T47D (cell line): ENCODE data around the gene ISLR.

ENCODE experiments used
- DNase-seq, 2 experiments: peaks; one replicate each; pipeline versions ENCODE4 v3.0.0 to v3.0.0-alpha.2; 2011 to 2012; ENCODE audit warnings: low read depth in 1 of 2, low spot score in 1 of 2
- JUND ChIP-seq: IDR thresholded peaks from 2 replicates; pipeline ENCODE4 v1.6.1; 2012; ENCODE audit warnings: low read depth
- in situ Hi-C: cut with HindIII; loops from 2 replicates; pipeline ENCODE4 v1.10.0; 2016; ENCODE audit warnings: low sequenced_read_pairs, low pct_unique_long_range_greater_than_20kb

Gene ISLR

DNA sequence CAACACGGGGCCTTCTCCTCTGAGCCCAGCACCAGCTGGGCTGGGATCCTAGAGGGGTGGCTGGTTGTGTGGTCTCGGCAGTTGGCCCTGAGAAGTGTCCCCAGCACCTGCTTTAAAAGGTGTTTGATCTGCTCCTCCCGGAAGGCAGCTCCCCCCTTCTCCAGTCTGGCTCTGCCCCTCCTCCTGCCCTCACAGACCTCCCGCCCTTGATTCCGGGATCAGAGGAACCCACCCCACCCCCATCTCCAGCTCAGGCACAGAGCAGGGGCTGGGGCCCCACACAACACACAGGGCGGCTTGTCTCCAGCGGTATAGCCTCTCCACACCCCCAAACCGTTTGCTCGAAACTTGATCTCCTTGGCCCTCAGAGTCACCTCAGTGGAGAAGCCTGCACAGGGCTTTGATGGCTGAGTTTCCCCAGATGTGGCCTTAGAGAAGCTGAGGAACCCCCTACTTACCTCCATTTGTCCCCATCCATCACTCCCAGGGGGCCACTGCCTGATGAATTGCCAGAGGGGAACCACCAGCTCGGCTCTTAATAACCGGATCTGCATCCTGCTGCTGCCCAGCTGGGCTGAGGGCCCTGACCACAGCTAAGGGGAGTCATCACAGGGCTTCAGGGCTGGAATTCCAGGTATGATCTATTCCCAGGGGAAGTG lies 35.5 kb downstream of the ISLR start:
- in situ Hi-C loops = no loop called here
- DNase-seq = no peak

DNA sequence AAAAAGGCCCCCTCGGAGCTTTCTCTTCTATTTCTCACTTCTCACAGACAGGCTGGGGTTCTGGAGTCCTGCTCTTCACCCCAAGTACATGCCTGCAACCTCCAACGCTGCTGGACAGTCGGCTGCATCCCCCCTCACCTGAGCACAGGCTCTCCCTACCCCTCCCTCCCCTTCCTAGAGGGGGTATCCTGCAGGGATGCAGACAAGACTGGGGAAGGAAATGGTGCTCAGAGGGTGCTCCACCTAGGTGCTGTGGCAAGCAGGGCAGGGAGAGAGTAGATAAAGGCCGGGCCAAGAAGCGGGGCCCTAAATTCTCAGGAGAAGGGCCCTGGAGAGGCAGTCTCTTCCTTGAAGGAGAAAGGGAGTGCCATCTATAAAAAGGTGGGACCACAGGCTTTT lies 36.0 kb downstream of the ISLR start:
- no peak for TF ChIP-seq JUND
- no peak for DNase-seq
- in situ Hi-C loops = no loop called here

More for the DNA sequence above, 35.5 kb downstream of the ISLR start:
- no peak for TF ChIP-seq JUND

DNA sequence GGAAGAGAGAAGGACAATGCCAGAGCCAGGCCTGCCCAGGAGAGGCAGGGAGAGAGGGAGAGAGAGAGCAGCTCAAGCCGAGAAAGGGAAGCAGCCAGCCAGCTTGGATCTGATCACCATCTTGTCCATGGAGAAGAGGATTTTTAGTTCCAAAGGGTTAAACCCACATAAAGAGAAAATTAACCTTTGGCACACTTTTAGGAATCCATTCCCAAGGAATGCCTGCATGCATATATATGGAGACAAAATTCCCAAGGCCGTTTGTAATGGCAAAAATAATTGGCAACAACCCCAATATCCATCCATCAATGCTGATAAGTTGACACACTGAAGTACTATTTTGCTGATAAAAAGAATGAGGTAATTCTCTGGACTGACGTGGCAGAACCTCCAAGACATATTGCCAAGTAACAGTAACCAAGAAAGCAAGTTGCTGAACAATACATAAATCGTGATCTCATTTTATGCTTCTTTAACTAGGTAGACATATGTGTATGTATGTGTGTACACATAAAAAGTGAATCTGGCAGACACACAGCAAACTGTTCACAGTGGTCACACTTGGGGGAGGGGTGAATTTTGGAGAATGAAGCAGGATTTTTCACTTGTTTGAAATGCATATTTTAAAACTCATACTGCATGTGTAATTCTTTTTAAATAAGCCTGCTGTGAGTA lies 36.6 kb downstream of the ISLR start:
- DNase-seq = no peak
- in situ Hi-C loops = no loop called here
- TF ChIP-seq JUND = no peak

DNA sequence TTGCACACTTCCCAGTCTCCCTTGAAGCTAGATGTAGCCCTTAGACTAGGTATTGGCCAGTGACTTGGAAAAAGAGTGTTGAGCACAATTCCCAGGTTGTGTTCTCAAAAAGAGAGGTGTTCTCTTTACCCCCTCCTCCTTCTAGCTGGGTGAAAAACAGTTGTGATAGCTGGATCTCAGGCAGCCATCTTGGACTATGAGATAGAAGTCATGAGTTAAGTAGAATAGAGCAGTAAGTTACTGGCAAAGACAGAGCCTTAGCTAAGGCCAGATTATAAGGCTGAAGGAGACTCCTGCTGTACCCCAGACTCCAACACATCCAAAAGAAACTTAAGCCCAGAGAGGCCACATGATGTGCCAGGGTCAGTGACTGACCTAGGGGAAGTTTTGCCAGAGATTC lies 37.2 kb downstream of the ISLR start:
- DNase-seq = no peak
- in situ Hi-C loops = no loop called here
- no peak for TF ChIP-seq JUND

DNA sequence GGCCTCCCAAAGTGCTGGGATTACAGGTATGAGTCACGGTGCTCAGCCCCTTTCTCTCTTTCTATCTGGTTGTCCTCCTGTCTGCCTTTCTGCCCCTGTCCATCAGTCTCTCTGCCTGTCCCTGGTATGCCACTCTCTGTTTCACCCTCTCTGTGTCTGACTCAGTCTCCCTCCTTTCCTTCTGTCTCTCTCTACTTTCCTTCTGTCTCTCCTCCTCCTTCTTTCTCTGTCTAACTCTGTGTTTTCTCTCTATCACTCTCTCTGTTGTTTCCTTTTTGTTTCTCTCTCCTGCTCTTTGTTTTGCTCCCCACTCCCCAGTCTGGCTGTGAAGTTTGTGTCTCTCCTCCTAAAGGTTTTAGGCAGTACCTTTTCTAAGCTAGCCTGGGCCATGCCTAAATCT lies 38.1 kb downstream of the ISLR start:
- no peak for DNase-seq
- in situ Hi-C loops = no loop called here
- no peak for TF ChIP-seq JUND

DNA sequence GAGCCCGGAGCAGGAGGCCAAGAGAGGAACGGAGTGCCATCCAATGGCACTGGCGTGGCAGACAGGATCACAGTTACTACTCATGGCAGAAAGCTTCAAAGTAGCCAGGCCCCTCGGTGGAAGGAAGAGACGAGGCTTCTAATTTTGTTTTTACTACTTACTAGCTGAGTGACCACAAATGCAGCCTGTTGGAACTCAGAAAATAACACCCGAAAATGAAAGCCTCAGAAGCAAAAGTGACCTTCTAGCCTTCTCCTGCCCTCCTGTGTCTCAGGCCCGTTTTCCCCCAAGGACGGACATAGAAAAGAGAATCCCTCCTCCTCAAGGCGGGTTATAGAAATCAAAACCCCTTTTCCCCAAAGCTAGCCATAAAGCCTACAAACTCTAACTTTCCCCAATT lies 39.0 kb downstream of the ISLR start:
- no peak for DNase-seq
- TF ChIP-seq JUND = no peak
- in situ Hi-C loops = no loop called here

DNA sequence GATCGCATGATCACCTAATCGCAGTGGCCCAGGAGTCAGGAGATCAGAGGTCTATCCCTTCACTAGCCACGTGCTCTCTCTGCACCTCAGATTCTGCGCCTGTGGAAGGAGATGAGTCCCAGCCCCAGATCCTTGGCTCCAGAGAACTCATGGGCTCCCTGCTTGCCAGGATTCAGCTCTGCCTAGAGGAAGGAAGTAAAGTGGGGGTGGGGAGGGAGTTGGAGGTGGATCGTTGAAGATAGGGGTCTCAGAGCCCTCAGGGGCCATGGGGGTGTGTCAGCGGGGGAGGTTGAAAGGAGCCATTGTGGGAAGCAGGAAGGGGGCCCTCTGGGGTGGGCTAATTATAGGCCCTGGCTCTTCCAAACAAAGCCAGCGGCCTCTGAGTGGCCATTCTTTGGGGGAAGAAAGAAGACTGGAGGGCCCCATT lies 40.4 kb downstream of the ISLR start:
- in situ Hi-C loops = no loop called here
- DNase-seq = no peak
- TF ChIP-seq JUND = no peak

DNA sequence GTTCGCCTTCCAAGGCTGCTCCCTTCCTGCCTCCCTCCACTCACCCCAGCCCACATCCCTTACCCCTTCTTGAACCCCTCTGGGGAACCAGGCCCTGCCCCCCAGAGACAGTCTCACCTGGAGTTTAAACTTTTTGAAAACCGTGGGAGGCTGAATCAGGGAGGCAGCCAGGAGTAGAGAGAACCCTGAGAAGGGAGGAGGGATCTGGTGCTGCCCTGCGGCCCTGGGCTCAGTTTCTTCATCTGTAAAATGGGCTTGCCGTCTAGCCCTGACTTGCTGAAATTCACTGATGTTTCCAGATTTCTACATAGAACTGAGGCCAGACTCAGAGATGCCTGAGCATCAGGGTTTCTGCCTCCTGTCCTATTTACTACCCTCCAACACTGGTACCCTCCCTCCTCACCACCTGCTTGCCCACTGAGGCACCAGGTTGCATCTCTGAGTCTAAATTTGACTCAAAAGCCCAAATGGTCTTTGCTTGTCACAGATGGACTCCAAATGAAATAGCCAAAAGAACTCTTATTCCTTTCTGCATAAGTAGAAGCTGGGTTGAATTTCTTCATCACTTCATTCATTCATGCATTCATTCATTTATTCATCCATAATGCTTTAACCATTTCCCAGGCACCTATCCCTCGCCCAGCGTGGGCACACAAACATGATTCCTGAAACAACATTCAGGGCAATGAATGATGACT lies 41.0 kb downstream of the ISLR start:
- no peak for DNase-seq
- in situ Hi-C loops = no loop called here
- no peak for TF ChIP-seq JUND

DNA sequence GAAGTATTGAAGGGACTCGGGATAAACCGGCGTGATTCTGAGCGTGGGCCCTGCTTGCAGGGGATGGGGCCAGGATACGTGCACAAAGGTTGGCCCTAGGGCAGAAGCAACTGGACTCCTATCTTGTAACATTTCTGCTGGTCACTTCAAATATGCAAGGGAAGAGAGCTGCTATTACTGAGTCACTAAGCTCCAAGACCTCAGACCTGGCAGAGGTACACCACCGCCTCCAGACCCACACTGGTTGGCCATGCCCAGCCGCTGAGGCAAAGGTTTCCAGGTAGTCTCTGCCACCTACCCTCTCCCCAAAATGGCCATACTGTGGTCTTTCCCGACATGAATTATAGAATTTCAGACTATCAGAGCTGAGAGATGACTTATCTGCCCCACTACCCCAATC lies 42.4 kb downstream of the ISLR start:
- in situ Hi-C loops = no loop called here
- TF ChIP-seq JUND = no peak
- no peak for DNase-seq

DNA sequence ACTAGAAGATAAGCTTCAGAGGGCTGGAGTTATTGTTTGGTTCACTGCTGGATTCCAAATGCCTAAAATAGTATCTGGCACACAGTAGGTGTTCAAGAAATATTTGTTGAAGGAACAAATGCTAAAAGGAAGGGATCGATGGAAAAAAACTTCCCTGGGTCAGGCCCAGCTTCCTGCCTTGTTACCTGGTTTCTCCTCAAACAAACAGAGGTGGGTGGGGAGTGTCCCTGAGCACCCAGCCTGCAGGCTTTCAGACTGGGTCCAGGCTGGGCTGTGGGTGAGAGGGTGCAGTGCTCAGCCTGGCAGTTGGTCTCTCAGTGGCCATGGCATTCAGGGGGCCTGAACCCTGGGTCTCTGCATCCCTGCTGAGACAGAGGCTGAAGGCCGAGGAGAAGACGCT lies 43.4 kb downstream of the ISLR start:
- DNase-seq = no peak
- no peak for TF ChIP-seq JUND
- in situ Hi-C loops = no loop called here

DNA sequence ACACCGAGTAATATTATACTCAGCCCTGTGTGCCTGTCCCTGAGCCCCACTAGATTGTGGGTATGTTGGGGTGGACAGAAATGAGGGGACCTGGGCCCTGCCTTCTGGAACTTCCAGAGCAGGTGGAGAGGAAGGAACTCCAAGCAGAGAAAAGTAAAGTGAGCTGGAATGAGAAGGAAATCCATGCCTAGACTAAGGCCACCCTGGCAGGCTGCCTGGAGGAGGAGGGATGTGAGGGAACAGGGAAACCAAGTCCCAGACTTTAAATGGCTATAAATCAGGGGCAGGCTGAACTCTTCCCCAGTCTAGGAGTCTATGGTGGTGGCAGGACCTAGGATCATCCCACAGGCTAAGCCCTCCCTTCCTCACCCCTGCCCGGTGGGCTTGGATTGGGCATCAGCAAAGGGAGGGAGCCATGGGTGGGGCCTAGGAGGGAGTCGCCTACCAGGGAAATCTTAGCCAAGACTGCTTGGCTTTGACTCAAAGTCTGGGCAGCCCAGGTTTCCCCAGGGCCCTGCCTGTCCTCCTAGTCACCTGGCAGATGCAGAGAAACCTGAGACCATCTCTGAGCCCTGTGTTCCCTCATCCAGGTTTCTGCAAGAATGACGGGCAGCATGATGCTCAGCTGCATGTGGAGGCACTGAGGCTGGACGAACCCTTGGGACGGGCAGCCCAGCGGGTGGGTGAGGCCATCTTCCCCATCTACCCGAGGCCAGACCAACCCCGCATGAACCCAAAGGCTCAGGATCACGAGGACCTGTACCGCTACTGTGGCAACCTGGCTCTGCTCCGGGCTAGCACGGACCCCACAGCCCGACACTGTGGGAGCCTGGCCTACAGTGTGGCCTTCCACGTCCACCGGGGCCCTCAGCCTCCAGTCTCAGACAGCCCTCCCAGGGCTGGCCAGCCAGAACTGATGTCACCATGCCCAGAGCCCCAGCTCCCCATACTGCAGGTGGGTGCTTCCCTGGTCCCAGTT lies 44.7 kb downstream of the ISLR start:
- in situ Hi-C loops = no loop called here
- TF ChIP-seq JUND = no peak
- peak in 1 of 2 experiments; percentile 24 for DNase-seq

DNA sequence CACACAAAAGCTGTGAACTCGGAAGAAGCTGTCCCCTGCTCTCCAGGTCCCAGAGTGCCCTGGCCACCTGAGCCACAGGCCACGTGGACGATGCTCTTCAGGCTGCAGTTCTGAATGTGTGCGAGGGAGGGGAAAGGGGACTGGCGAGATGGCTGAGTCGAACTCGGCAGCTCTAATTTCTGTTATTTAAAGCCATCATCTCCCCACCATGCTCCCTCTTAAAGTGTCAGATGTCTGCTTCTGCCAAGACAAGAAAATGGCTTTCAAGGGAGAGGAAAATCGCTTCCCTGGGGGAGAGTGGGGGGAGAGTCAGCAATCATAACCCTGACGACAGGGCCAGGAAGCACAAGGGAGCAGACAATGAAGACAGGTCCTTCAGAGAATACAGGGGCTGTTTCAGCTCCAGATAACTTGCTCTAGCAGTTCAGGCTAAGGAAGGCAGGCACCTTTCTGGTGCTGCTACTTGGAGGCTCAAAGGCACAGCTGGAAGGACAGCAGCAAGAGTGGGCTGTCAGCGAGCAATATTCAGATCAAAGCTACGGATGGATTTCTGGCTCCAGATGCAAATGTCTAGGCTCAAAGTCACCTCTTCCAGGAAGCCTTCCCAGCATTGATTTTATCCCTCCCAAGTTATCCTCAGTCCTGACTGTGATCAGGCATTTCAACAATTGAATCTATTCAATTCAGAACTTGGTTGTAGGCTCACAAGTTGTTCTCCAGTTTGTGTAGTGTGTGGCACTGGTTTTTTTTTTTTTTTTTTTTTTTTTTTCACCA lies 47.2 kb downstream of the ISLR start:
- TF ChIP-seq JUND = no peak
- no peak for DNase-seq
- in situ Hi-C loops = no loop called here
